ENCODE results near the gene PSMB4. TPM values are rescaled to one million over a fixed set of nuclear protein-coding genes. Genes with fewer than 3 reads are reported as not detected.

The PSMB4 gene
- total RNA-seq, 1 donor from 2014 or later, result 234 TPM

GRCh38 chr1:151362308-151363155, 36.8 kb upstream of the PSMB4 start:
- H3K4me3 Mint-ChIP-seq (ENCODE audit: unreplicated experiment), result no peak overlapping the region
- no peak for DNase-seq
- H3K27ac Mint-ChIP-seq (ENCODE audit: unreplicated experiment), result no peak overlapping the region
- peaks cover 7% of the 10 kb centered on the region for H3K27me3 Mint-ChIP-seq (ENCODE audit: unreplicated experiment)
- peaks cover 13% of the 10 kb centered on the region for H3K9me3 Mint-ChIP-seq (ENCODE audit: unreplicated experiment)
- no peaks in the 10 kb centered on the region for H3K4me1 Mint-ChIP-seq (ENCODE audit: low read depth, unreplicated experiment)
- H3K36me3 Mint-ChIP-seq (ENCODE audit: unreplicated experiment), result peaks cover 30% of the 10 kb centered on the region
- no peak for TF ChIP-seq CTCF (IDR thresholded peaks at IDR 0.05; ENCODE audit: partially characterized antibody, unreplicated experiment)

- no peak for DNase-seq
- Mint-ChIP-seq H3K4me1 (ENCODE audit: low read depth, unreplicated experiment) (no peaks in the 10 kb centered on the region), H3K9me3 (ENCODE audit: unreplicated experiment) (peaks cover 12% of the 10 kb centered on the region), H3K36me3 (ENCODE audit: unreplicated experiment) (peaks cover 30% of the 10 kb centered on the region), H3K4me3 (ENCODE audit: unreplicated experiment) (no peak overlapping the region), H3K27ac (ENCODE audit: unreplicated experiment) (no peak overlapping the region), H3K27me3 (ENCODE audit: unreplicated experiment) (peaks cover 7% of the 10 kb centered on the region)
- TF ChIP-seq CTCF (IDR thresholded peaks at IDR 0.05; ENCODE audit: partially characterized antibody, unreplicated experiment), result no peak
These were observed 34.4 kb upstream of the PSMB4 start for GRCh38 chr1:151364996-151365395.

- Mint-ChIP-seq H3K27ac (ENCODE audit: unreplicated experiment) (no peak overlapping the region), H3K36me3 (ENCODE audit: unreplicated experiment) (peaks cover 15% of the 10 kb centered on the region), H3K9me3 (ENCODE audit: unreplicated experiment) (peaks cover 6% of the 10 kb centered on the region), H3K27me3 (ENCODE audit: unreplicated experiment) (peaks cover 3% of the 10 kb centered on the region), H3K4me3 (ENCODE audit: unreplicated experiment) (no peak overlapping the region), H3K4me1 (ENCODE audit: low read depth, unreplicated experiment) (peaks cover 2% of the 10 kb centered on the region)
- TF ChIP-seq CTCF (IDR thresholded peaks at IDR 0.05; ENCODE audit: partially characterized antibody, unreplicated experiment), result no peak
- no peak for DNase-seq
These were observed 31.5 kb upstream of the PSMB4 start for GRCh38 chr1:151367658-151368392.

GRCh38 chr1:151368393-151369301, 30.7 kb upstream of the PSMB4 start:
- Mint-ChIP-seq H3K36me3 (ENCODE audit: unreplicated experiment) (peaks cover 7% of the 10 kb centered on the region), H3K9me3 (ENCODE audit: unreplicated experiment) (peaks cover 3% of the 10 kb centered on the region), H3K4me1 (ENCODE audit: low read depth, unreplicated experiment) (peaks cover 5% of the 10 kb centered on the region)

More at GRCh38 chr1:151368393-151369301, 30.7 kb upstream of the PSMB4 start:
- TF ChIP-seq CTCF (IDR thresholded peaks at IDR 0.05; ENCODE audit: partially characterized antibody, unreplicated experiment), result no peak
- Mint-ChIP-seq H3K27ac (ENCODE audit: unreplicated experiment) (no peak overlapping the region), H3K27me3 (ENCODE audit: unreplicated experiment) (peaks cover 7% of the 10 kb centered on the region), H3K4me3 (ENCODE audit: unreplicated experiment) (no peak overlapping the region)
- no peak for DNase-seq
